Esophagus squamous epithelium (tissue), 4 donors: ENCODE data around the gene OXTR.

ENCODE experiments used
- POLR2A ChIP-seq, 4 donors: fragments of 450-650 bp; IDR thresholded peaks; one replicate each; pipeline ENCODE4 v1.6.1; 2017; ENCODE audit warnings: antibody characterized with exemption in 4 of 4, mild to moderate bottlenecking in 4 of 4, moderate library complexity in 3 of 4
- TF ChIP-seq, protein P1 (sequence below), 6 experiments: fragments of 450-650 bp in 4 of 6; fragments of 200-600 bp in 2 of 6; sonication (generic) in 2 of 6; IDR thresholded peaks; one replicate each; pipeline ENCODE4 v1.5.1; 2016 to 2019; ENCODE audit warnings: antibody characterized with exemption in 6 of 6, mild to moderate bottlenecking in 4 of 6, moderate library complexity in 4 of 6

DNA sequence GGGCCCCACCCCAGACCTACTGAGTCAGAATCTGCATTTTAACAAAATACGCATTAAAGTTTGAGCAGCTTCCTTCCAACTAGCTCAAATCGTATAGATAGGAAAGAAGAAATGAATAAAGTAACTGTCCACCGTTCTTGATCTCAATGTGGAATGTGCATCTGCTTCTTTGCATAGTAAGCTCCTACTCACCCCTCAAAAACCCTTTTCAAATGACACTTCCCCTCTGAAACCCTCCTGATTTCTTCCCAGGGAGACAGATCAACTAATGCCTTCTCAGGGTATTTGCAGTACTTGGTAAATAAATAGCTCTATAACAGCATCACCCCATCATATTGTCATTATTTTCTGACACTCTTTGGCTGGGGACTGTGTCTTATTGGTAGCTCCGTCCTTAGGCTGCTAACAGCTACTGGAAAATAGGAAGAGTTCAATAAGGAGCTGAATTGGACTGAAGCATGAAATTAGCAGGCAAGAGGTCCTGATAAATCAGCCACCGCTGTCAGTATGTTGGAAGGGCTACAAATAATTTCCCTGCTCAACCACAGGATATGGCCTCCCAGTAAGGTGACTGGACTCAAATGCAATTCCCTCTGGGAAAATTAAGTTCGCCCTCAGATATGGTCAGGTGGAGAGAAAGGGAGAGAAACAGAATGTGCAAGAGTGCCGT lies 10.2 kb downstream of the OXTR start:
- TF ChIP-seq POLR2A (IDR thresholded peaks at IDR 0.05), result no peak
- TF ChIP-seq, protein P1, sequence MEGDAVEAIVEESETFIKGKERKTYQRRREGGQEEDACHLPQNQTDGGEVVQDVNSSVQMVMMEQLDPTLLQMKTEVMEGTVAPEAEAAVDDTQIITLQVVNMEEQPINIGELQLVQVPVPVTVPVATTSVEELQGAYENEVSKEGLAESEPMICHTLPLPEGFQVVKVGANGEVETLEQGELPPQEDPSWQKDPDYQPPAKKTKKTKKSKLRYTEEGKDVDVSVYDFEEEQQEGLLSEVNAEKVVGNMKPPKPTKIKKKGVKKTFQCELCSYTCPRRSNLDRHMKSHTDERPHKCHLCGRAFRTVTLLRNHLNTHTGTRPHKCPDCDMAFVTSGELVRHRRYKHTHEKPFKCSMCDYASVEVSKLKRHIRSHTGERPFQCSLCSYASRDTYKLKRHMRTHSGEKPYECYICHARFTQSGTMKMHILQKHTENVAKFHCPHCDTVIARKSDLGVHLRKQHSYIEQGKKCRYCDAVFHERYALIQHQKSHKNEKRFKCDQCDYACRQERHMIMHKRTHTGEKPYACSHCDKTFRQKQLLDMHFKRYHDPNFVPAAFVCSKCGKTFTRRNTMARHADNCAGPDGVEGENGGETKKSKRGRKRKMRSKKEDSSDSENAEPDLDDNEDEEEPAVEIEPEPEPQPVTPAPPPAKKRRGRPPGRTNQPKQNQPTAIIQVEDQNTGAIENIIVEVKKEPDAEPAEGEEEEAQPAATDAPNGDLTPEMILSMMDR (IDR thresholded peaks at IDR 0.05), result no peak
